Fibroblast of peridontal ligament (primary cell): ENCODE measurements around the gene TBX1.

Experiments used
- DNase-seq: peaks from one replicate; pipeline ENCODE4 v3.0.0-alpha.2; 2010; ENCODE audit errors: extremely low read depth

TBX1 gene

GRCh38 chr22:19753996-19754700 lies 6.4 kb upstream of the TBX1 start:
- DNase-seq, result no peak

- DNase-seq, result no peak
Measured at GRCh38 chr22:19754701-19755144, 5.9 kb upstream of the TBX1 start.

- no peak for DNase-seq
Measured at GRCh38 chr22:19755145-19755710, 5.3 kb upstream of the TBX1 start.

- DNase-seq, result no peak
Measured at GRCh38 chr22:19755722-19756287, 4.8 kb upstream of the TBX1 start.

- DNase-seq, result no peak
Measured at GRCh38 chr22:19756288-19757128, 4.1 kb upstream of the TBX1 start.

GRCh38 chr22:19757140-19757984 lies 3.2 kb upstream of the TBX1 start:
- no peak for DNase-seq

GRCh38 chr22:19757985-19758895 lies 2.3 kb upstream of the TBX1 start:
- no peak for DNase-seq

- DNase-seq, result no peak
Measured at GRCh38 chr22:19758896-19759426, 1.6 kb upstream of the TBX1 start.

- no peak for DNase-seq
Measured at GRCh38 chr22:19759427-19760057, 1.0 kb upstream of the TBX1 start.

- DNase-seq, result no peak
Measured at GRCh38 chr22:19760951-19761724, 560 bp downstream of the TBX1 start.

GRCh38 chr22:19761725-19762567 lies 1.4 kb downstream of the TBX1 start:
- no peak for DNase-seq

- no peak for DNase-seq
Measured at GRCh38 chr22:19762568-19763457, 2.2 kb downstream of the TBX1 start.

- no peak for DNase-seq
Measured at GRCh38 chr22:19763458-19764298, 3.1 kb downstream of the TBX1 start.

GRCh38 chr22:19764299-19764593 lies 3.7 kb downstream of the TBX1 start:
- DNase-seq, result no peak

GRCh38 chr22:19764636-19765476 lies 4.3 kb downstream of the TBX1 start:
- no peak for DNase-seq
